H1 (cell line): Measurements from ENCODE around the gene LPXN. TPM values are rescaled to one million over a fixed set of nuclear protein-coding genes. Genes with fewer than 3 reads are reported as not detected.

Source experiments
- CTCF ChIA-PET: fragments of 300-600 bp; sonication (Branson Sonifier 250); formaldehyde crosslinking; loops from one replicate; lab custom pipeline; 2021; ENCODE audit not compliant: partially characterized antibody; lab: Charles Lee
- POLR2A ChIA-PET: fragments of 300-600 bp; sonication (Branson Sonifier 250); formaldehyde crosslinking; loops from one replicate; lab custom pipeline; 2021; ENCODE audit warnings: inconsistent platforms; ENCODE audit not compliant: partially characterized antibody; lab: Charles Lee
- DNase-seq, 2 experiments: peaks; one replicate each; pipeline versions ENCODE4 v3.0.0 to v3.0.0-alpha.2; 2010 to 2022; ENCODE audit warnings: low spot score in 2 of 2, low read depth in 1 of 2, mixed read lengths in 1 of 2
- FAIRE-seq: peaks from 2 replicates; lab custom pipeline; 2011; peaks lifted over from hg19 to GRCh38; lab: Jason Lieb, UNC
- H2AFZ ChIP-seq: 2 replicates; pipeline ENCODE4 v1.8.1; 2012; ENCODE audit warnings: low read length, inconsistent platforms
- H2AK5ac ChIP-seq: 2 replicates; pipeline ENCODE4 v1.6.1; 2013; ENCODE audit warnings: low read depth, low read length
- H2BK120ac ChIP-seq: replicated peaks from 2 replicates; pipeline ENCODE3; 2013; ENCODE audit warnings: low read depth, low read length, inconsistent platforms
- H2BK12ac ChIP-seq: 2 replicates; pipeline ENCODE4 v1.6.1; 2013; ENCODE audit warnings: low read depth, low read length
- H2BK15ac ChIP-seq: 2 replicates; pipeline ENCODE4 v1.6.1; 2013; ENCODE audit warnings: low read length
- H2BK20ac ChIP-seq: 2 replicates; pipeline ENCODE4 v1.6.1; 2013; ENCODE audit warnings: low read length
- H2BK5ac ChIP-seq: 2 replicates; pipeline ENCODE4 v1.6.1; 2013; ENCODE audit warnings: low read depth, low read length
- H3K14ac ChIP-seq: 2 replicates; pipeline ENCODE4 v1.6.1; 2013; ENCODE audit warnings: inconsistent platforms; ENCODE audit not compliant: insufficient read length
- H3K18ac ChIP-seq: 2 replicates; pipeline ENCODE4 v1.6.1; 2013; ENCODE audit warnings: low read length; ENCODE audit errors: extremely low read depth
- H3K23ac ChIP-seq: 2 replicates; pipeline ENCODE4 v1.6.1; 2013; ENCODE audit warnings: inconsistent platforms; ENCODE audit not compliant: insufficient read length
- H3K23me2 ChIP-seq: 2 replicates; pipeline ENCODE4 v1.6.1; 2013; ENCODE audit warnings: low read depth, low read length
- H3K27ac ChIP-seq: 2 replicates; pipeline ENCODE4 v1.6.1; 2011; ENCODE audit warnings: low read depth, low read length, inconsistent platforms
- H3K27me3 ChIP-seq, 4 experiments: replicated peaks in 1 of 4; 1 replicate in 1 of 4; 2 replicates in 3 of 4; pipeline versions ENCODE4 v1.6.1 to v1.8.1; 2011 to 2013; ENCODE audit warnings: low read length in 3 of 4, mild to moderate bottlenecking in 3 of 4, inconsistent platforms in 2 of 4, mixed read lengths in 2 of 4, moderate library complexity in 1 of 4; ENCODE audit not compliant: control insufficient read depth in 3 of 4, insufficient read depth in 3 of 4; ENCODE audit errors: extremely low read depth in 1 of 4
- H3K36me3 ChIP-seq, 4 experiments: 2 replicates each; pipeline versions ENCODE4 v1.6.1 to v1.8.1; 2011 to 2013; ENCODE audit warnings: mild to moderate bottlenecking in 4 of 4, low read length in 3 of 4, moderate library complexity in 2 of 4, control low read depth in 1 of 4, inconsistent platforms in 1 of 4; ENCODE audit not compliant: insufficient read depth in 4 of 4, control insufficient read depth in 2 of 4
- H3K4ac ChIP-seq: replicated peaks from 2 replicates; pipeline ENCODE3; 2013; ENCODE audit warnings: low read length, low read depth, mixed read lengths, inconsistent platforms; ENCODE audit not compliant: insufficient read length
- H3K4me1 ChIP-seq, 4 experiments: replicated peaks in 1 of 4; 1 replicate in 1 of 4; 2 replicates in 3 of 4; pipeline versions ENCODE4 v1.6.1 to v1.8.1; 2011 to 2013; ENCODE audit warnings: low read length in 3 of 4, inconsistent platforms in 2 of 4, mixed read lengths in 1 of 4; ENCODE audit not compliant: insufficient read depth in 4 of 4, control insufficient read depth in 3 of 4
- H3K4me2 ChIP-seq, 2 experiments: 2 replicates each; pipeline versions ENCODE4 v1.6.1 to v1.8.1; 2011 to 2013; ENCODE audit warnings: low read depth in 2 of 2, low read length in 2 of 2, control low read depth in 1 of 2, inconsistent platforms in 1 of 2, mild to moderate bottlenecking in 1 of 2; ENCODE audit not compliant: insufficient read depth in 1 of 2
- H3K4me3 ChIP-seq, 4 experiments: fragments of 200-600, 300-600 bp in 1 of 4; sonication (generic), shearing (Covaris generic), sonication (Bioruptor Twin) in 1 of 4; 2 replicates each; pipeline versions ENCODE4 v1.5.1 to v1.8.1; 2011 to 2016; ENCODE audit warnings: low read length in 4 of 4, low read depth in 3 of 4, control low read depth in 2 of 4, inconsistent platforms in 2 of 4, mild to moderate bottlenecking in 2 of 4, mixed read lengths in 1 of 4, moderate library complexity in 1 of 4; ENCODE audit not compliant: insufficient read depth in 2 of 4; ENCODE audit errors: extremely low read depth in 1 of 4
- H3K56ac ChIP-seq: replicated peaks from 2 replicates; pipeline ENCODE3; 2013; ENCODE audit warnings: low read depth, mild to moderate bottlenecking, mixed read lengths, low read length, inconsistent platforms; ENCODE audit not compliant: insufficient read length
- H3K79me1 ChIP-seq: 2 replicates; pipeline ENCODE4 v1.6.1; 2013; ENCODE audit warnings: low read depth, low read length, control low read depth
- H3K79me2 ChIP-seq, 2 experiments: 2 replicates each; pipeline versions ENCODE4 v1.6.1 to v1.8.1; 2012 to 2013; ENCODE audit warnings: low read length in 2 of 2, mild to moderate bottlenecking in 2 of 2, inconsistent platforms in 1 of 2; ENCODE audit not compliant: insufficient read depth in 2 of 2, control insufficient read depth in 1 of 2
- H3K9ac ChIP-seq, 4 experiments: replicated peaks in 1 of 4; 1 replicate in 1 of 4; 2 replicates in 3 of 4; pipeline versions ENCODE4 v1.6.1 to v1.8.1; 2011 to 2013; ENCODE audit warnings: low read depth in 3 of 4, low read length in 3 of 4, control low read depth in 2 of 4, mild to moderate bottlenecking in 2 of 4, moderate library complexity in 2 of 4, inconsistent platforms in 1 of 4; ENCODE audit errors: extremely low read depth in 1 of 4
- H3K9me3 ChIP-seq, 2 experiments: 2 replicates each; pipeline versions ENCODE4 v1.6.1 to v1.8.1; 2012 to 2013; ENCODE audit warnings: mild to moderate bottlenecking in 2 of 2, moderate library complexity in 2 of 2, control low read depth in 1 of 2, inconsistent platforms in 1 of 2, low read depth in 1 of 2, low read length in 1 of 2, mixed read lengths in 1 of 2; ENCODE audit not compliant: insufficient read depth in 2 of 2
- H4K20me1 ChIP-seq, 2 experiments: replicated peaks in 1 of 2; 2 replicates each; pipeline versions ENCODE3 to v1.8.1; 2011 to 2013; ENCODE audit warnings: inconsistent platforms in 2 of 2, low read length in 2 of 2, mild to moderate bottlenecking in 1 of 2; ENCODE audit not compliant: insufficient read depth in 2 of 2, control insufficient read depth in 1 of 2
- H4K5ac ChIP-seq: 2 replicates; pipeline ENCODE4 v1.6.1; 2013; ENCODE audit warnings: low read length, low read depth, mixed read lengths, inconsistent platforms; ENCODE audit not compliant: insufficient read length
- H4K8ac ChIP-seq: 2 replicates; pipeline ENCODE4 v1.8.0; 2013; ENCODE audit warnings: mild to moderate bottlenecking, moderate library complexity, low read length, inconsistent platforms; ENCODE audit not compliant: insufficient read depth; ENCODE audit errors: extremely low read depth
- H4K91ac ChIP-seq: replicated peaks from 2 replicates; pipeline ENCODE3; 2013; ENCODE audit warnings: low read length, mixed read lengths, inconsistent platforms; ENCODE audit not compliant: insufficient read length
- CBX5 ChIP-seq: fragments of 300-800, 300-1000 bp; sonication (generic); IDR thresholded peaks from 2 replicates; pipeline ENCODE4 v1.7.1; 2016; ENCODE audit warnings: antibody characterized with exemption, low read length, low read depth
- CHD1 ChIP-seq: IDR thresholded peaks from 2 replicates; pipeline ENCODE4 v1.6.1; 2012; ENCODE audit warnings: low read depth, low read length, improper control_type of control experiment
- CTBP2 ChIP-seq: IDR thresholded peaks from 2 replicates; pipeline ENCODE4 v1.7.0; 2011; ENCODE audit warnings: borderline replicate concordance, mild to moderate bottlenecking, moderate library complexity, mixed read lengths, low read length; ENCODE audit not compliant: insufficient read depth, insufficient read length
- EP300 ChIP-seq, 2 experiments: IDR thresholded peaks; 1 replicate in 1 of 2; 2 replicates in 1 of 2; pipeline ENCODE4 v1.6.1; 2011 to 2012; ENCODE audit warnings: low read depth in 2 of 2, low read length in 2 of 2, mild to moderate bottlenecking in 2 of 2, borderline replicate concordance in 1 of 2, inconsistent platforms in 1 of 2, moderate library complexity in 1 of 2
- GTF2F1 ChIP-seq: IDR thresholded peaks from 2 replicates; pipeline ENCODE4 v1.6.1; 2012; ENCODE audit warnings: low read depth, low read length, improper control_type of control experiment, borderline replicate concordance
- POLR2A ChIP-seq, 2 experiments: IDR thresholded peaks; 1 replicate in 1 of 2; 2 replicates in 1 of 2; pipeline ENCODE4 v1.6.1; 2011; ENCODE audit warnings: low read depth in 2 of 2, low read length in 2 of 2, mild to moderate bottlenecking in 2 of 2; ENCODE audit errors: control extremely low read depth in 1 of 2
- SP4 ChIP-seq: IDR thresholded peaks from 2 replicates; pipeline ENCODE4 v1.6.1; 2012; ENCODE audit warnings: low read length, inconsistent platforms
- TCF12 ChIP-seq: IDR thresholded peaks from 2 replicates; pipeline ENCODE4 v1.6.1; 2011; ENCODE audit warnings: low read depth, mild to moderate bottlenecking, low read length
- ZNF274 ChIP-seq: IDR thresholded peaks from 2 replicates; pipeline ENCODE4 v1.7.0; 2012; ENCODE audit warnings: low read length, borderline replicate concordance; ENCODE audit errors: extremely low read depth
- WGBS, 2 experiments: shearing (Covaris generic) in 1 of 2; methylation state at CpG; one replicate each; pipeline versions ENCODE4 v1.1.6 to v1.1.7; 2013 to 2015; ENCODE audit warnings: low lambda C conversion rate in 2 of 2, mixed read lengths in 2 of 2, inconsistent platforms in 1 of 2, low coverage in 1 of 2, missing lambda C conversion rate in 1 of 2; ENCODE audit not compliant: insufficient replicate concordance in 2 of 2, insufficient coverage in 1 of 2, insufficient read length in 1 of 2; ENCODE audit errors: extremely low coverage in 1 of 2, missing lambda C conversion rate in 1 of 2; 5-methylcytosine and 5-hydroxymethylcytosine counted together
- polyA plus RNA-seq, 7 experiments: library from polyadenylated mRNA; depleted of rRNA in 3 of 7; stranded (reverse) in 5 of 7; unstranded in 2 of 7; fragments of >200 nt in 5 of 7; fragments of 200-250 nt in 2 of 7; gene quantifications; 1 replicate in 5 of 7; 2 replicates in 1 of 7; 4 replicates in 1 of 7; pipeline versions ENCODE4 v1.2.1 to v1.2.3, GENCODE V29; 2011 to 2013; ENCODE audit warnings: missing spikeins in 2 of 7, mixed read lengths in 2 of 7
- total RNA-seq: library from RNA; stranded (reverse); fragmentation: NEBNext Ultra II Directional; extraction: Animal tissue kit (Norgen Biotek cat#: 25700); gene quantifications from 2 replicates; pipeline ENCODE4 v1.2.1, GENCODE V29; 2021
- TF ChIP-seq, protein P1 (sequence below): IDR thresholded peaks from 2 replicates; pipeline ENCODE4 v1.6.1; 2011; ENCODE audit warnings: low read depth, mild to moderate bottlenecking, low read length; ENCODE audit not compliant: insufficient read depth
- TF ChIP-seq, protein P2 (sequence below), 3 experiments: IDR thresholded peaks; 1 replicate in 2 of 3; 2 replicates in 1 of 3; pipeline versions ENCODE4 v1.5.1 to v1.6.1; 2011; ENCODE audit warnings: low read length in 3 of 3, mild to moderate bottlenecking in 3 of 3, inconsistent platforms in 2 of 3, low read depth in 1 of 3, moderate library complexity in 1 of 3; ENCODE audit not compliant: insufficient read depth in 1 of 3; ENCODE audit errors: control extremely low read depth in 1 of 3

The LPXN gene
- total and polyA plus RNA-seq, 2 of the 8 experiments (the other 6 are each of a cell fraction or from before 2014, with no cell fraction given) = 1.4 to 2.7 TPM

DNA sequence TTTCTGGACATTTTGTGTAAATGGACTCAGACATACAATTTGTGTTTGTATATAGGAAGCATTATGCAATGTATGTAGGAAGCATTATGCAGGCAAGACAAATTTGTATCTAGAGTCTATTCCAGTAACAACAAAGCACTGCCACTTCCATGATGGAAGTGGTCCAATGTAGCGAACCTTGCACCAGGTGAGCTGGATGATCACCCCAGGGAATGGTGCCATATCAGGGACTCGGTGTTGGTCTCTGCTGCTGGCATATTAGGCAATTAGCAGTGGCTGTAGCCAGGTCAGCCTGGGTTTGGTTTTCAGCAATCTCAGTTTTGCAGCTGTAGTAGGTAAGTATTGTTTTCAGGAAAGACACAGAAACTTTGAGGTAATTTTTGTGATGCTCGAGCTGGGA lies 16.0 kb upstream of the LPXN start:
- Histone ChIP-seq H3K4ac (no peak overlapping the region), H2BK12ac (no peak overlapping the region), H3K18ac (no peak overlapping the region), H4K5ac (no peak overlapping the region), H2BK5ac (no peak overlapping the region), H2BK20ac (no peak overlapping the region), H4K8ac (no peak overlapping the region; the same call in 1 of the 2 replicates), H3K4me1 (no peaks in the 10 kb centered on the region; a peak in 1 of 7 replicates), H3K23ac (no peak overlapping the region), H3K27me3 (no peaks in the 10 kb centered on the region), H3K23me2 (no peaks in the 10 kb centered on the region), H3K56ac (no peak overlapping the region), H3K79me2 (peaks cover 0 to 95% of the 10 kb centered on the region in 2 experiments; a peak in 2 of 4 replicates), H3K27ac (no peak overlapping the region), H3K79me1 (no peaks in the 10 kb centered on the region), H4K91ac (no peak overlapping the region), H2AK5ac (no peak overlapping the region), H3K36me3 (peaks cover 0 to 22% (median 0%) of the 10 kb centered on the region in 4 experiments; a peak in 4 of 8 replicates), H3K14ac (no peak overlapping the region), H3K4me3 (no peak overlapping the region), H3K9ac (0 out of 7 replicates have a peak overlapping the region, but pooled peaks of 1 of the 4 experiments have one; percentile 11), H4K20me1 (peaks cover 4 to 5% of the 10 kb centered on the region in 2 experiments), H2BK120ac (no peak overlapping the region), H3K9me3 (no peaks in the 10 kb centered on the region), H2AFZ (no peak overlapping the region), H2BK15ac (no peak overlapping the region), H3K4me2 (no peak overlapping the region)
- ChIA-PET POLR2A (interaction anchor here (0.7 kb wide), 1 partner anchor 9 kb away, joined by 3 read pairs; no protein-coding TSS in a partner anchor), CTCF (interaction anchor here (0.6 kb wide), 1 partner anchor 14 kb away, joined by 3 read pairs; no protein-coding TSS in a partner anchor)
- 90% methylated on average over 3 of the region's 3 CpGs; no CpG with 5 or more reads in 1 of the 2 experiments for WGBS, 2 experiments
- DNase-seq (no peak), FAIRE-seq (no peak)
- TF ChIP-seq TCF12 (no peak), EP300 (IDR thresholded peaks at IDR 0.05; ENCODE audit: borderline replicate concordance in 1 of 2, low read depth in 2 of 2, low read length in 2 of 2) (no peak), SP4 (no peak), POLR2A (IDR thresholded peaks at IDR 0.05; ENCODE audit: control extremely low read depth in 1 of 2, low read depth in 2 of 2, low read length in 2 of 2) (no peak), CTBP2 (no peak), CBX5 (no peak), ZNF274 (no peak), CHD1 (no peak), GTF2F1 (no peak)
- TF ChIP-seq, protein P1, sequence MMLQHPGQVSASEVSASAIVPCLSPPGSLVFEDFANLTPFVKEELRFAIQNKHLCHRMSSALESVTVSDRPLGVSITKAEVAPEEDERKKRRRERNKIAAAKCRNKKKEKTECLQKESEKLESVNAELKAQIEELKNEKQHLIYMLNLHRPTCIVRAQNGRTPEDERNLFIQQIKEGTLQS = no peak
- TF ChIP-seq, protein P2, sequence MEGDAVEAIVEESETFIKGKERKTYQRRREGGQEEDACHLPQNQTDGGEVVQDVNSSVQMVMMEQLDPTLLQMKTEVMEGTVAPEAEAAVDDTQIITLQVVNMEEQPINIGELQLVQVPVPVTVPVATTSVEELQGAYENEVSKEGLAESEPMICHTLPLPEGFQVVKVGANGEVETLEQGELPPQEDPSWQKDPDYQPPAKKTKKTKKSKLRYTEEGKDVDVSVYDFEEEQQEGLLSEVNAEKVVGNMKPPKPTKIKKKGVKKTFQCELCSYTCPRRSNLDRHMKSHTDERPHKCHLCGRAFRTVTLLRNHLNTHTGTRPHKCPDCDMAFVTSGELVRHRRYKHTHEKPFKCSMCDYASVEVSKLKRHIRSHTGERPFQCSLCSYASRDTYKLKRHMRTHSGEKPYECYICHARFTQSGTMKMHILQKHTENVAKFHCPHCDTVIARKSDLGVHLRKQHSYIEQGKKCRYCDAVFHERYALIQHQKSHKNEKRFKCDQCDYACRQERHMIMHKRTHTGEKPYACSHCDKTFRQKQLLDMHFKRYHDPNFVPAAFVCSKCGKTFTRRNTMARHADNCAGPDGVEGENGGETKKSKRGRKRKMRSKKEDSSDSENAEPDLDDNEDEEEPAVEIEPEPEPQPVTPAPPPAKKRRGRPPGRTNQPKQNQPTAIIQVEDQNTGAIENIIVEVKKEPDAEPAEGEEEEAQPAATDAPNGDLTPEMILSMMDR (IDR thresholded peaks at IDR 0.05; ENCODE audit: control extremely low read depth in 1 of 3, insufficient read depth in 1 of 3, low read depth in 1 of 3, low read length in 3 of 3) = no peak
